ENCODE results near the gene RAMACL.

- TF ChIP-seq CTCF (conservative IDR thresholded peaks at IDR 0.05): no peak
- TF ChIP-seq ZFX (IDR thresholded peaks at IDR 0.05): no peak
Measured at GRCh38 chr6:166544296-166544605, 42.2 kb downstream of the RAMACL start.

All from C4-2B (cell line).